Uterus (tissue), 4 donors: Measurements from ENCODE around the gene TCL1B. TPM values are rescaled to one million over a fixed set of nuclear protein-coding genes. Genes with fewer than 3 reads are reported as not detected.

ENCODE experiments used
- DNase-seq, 2 donors: peaks; one replicate each; pipeline ENCODE4 v3.0.0-alpha.2; 2019 to 2020
- H3K27ac ChIP-seq, 2 donors: fragments of 200-600 bp; sonication (generic); 1 replicate in 1 of 2; 2 replicates in 1 of 2; pipeline ENCODE4 v1.5.1; 2016 to 2018
- H3K27me3 ChIP-seq, 2 donors: fragments of 200-600 bp; sonication (generic); one replicate each; pipeline ENCODE4 v1.5.1; 2018 to 2019; ENCODE audit warnings: control low read depth in 1 of 2
- H3K36me3 ChIP-seq, 2 donors: fragments of 200-600 bp; sonication (generic); one replicate each; pipeline ENCODE4 v1.5.1; 2019; ENCODE audit warnings: control low read depth in 1 of 2
- H3K4me1 ChIP-seq, 2 donors: fragments of 200-600 bp; sonication (generic); one replicate each; pipeline ENCODE4 v1.5.1; 2018 to 2019; ENCODE audit warnings: control low read depth in 1 of 2
- H3K4me3 ChIP-seq, 2 donors: fragments of 200-600 bp; sonication (generic); 1 replicate in 1 of 2; 2 replicates in 1 of 2; pipeline ENCODE4 v1.5.1; 2018 to 2019; ENCODE audit warnings: mild to moderate bottlenecking in 1 of 2
- H3K9me3 ChIP-seq, 2 donors: fragments of 200-600 bp; sonication (generic); one replicate each; pipeline ENCODE4 v1.5.1; 2019; ENCODE audit warnings: control low read depth in 1 of 2
- POLR2A ChIP-seq, 2 donors: fragments of 450-650 bp; IDR thresholded peaks; one replicate each; pipeline ENCODE4 v1.6.1; 2016; ENCODE audit warnings: antibody characterized with exemption in 2 of 2, mild to moderate bottlenecking in 1 of 2, moderate library complexity in 1 of 2
- intact Hi-C: fragments of 100-400 bp; cut with DNase I; formaldehyde crosslinking; loops from one replicate; pipeline ENCODE4 v1.15.1; 2023; ENCODE audit warnings: low total_unique reads
- small RNA-seq: library from RNA; depleted of rRNA; stranded (forward); fragments of <200 nt; gene quantifications from one replicate; pipeline ENCODE3, GENCODE V24; 2016
- total RNA-seq, 4 donors: library from RNA; depleted of rRNA in 3 of 4; stranded (reverse); fragments of >200 nt in 3 of 4; gene quantifications; one replicate each; pipeline versions ENCODE4 v1.1.0 to v1.2.4, GENCODE V29; 2014 to 2023
- TF ChIP-seq, protein P1 (sequence below), 4 experiments: fragments of 200-600 bp in 2 of 4; fragments of 450-650 bp in 2 of 4; sonication (generic) in 2 of 4; IDR thresholded peaks; one replicate each; pipeline ENCODE4 v1.5.1; 2016 to 2019; ENCODE audit warnings: antibody characterized with exemption in 4 of 4, mild to moderate bottlenecking in 2 of 4, moderate library complexity in 1 of 4
- donor health status: DM: yes; HTN: yes; CAD: no.

Gene TCL1B
- total RNA-seq, 4 donors from 2014 or later = 0.28 TPM; not detected in 3

DNA sequence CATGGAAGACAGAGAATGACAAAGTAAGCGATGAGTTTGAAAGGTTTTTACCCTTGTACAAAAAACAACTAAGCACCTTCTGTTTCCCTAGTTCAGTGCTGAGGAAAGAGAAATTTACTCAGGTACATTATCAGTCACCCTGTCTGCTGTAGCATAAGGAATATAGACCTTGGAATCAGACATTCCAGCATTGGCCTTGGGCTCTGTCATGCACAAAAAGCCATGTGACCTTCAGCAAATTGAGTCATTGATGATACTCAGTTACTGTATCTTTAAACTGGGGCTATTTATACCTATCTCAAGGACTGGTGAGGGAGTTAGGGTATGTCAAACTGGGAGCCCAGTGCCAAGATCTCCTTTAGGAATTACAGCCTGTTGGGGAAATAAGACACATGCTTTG lies 47.0 kb downstream of the TCL1B start:
- intact Hi-C loops = no loop called here
- Histone ChIP-seq H3K4me3 (no peak overlapping the region), H3K27ac (no peak overlapping the region), H3K9me3 (no peaks in the 10 kb centered on the region), H3K27me3 (no peaks in the 10 kb centered on the region), H3K4me1 (no peaks in the 10 kb centered on the region), H3K36me3 (no peaks in the 10 kb centered on the region)
- DNase-seq = no peak
- TF ChIP-seq POLR2A (IDR thresholded peaks at IDR 0.05) = no peak
- TF ChIP-seq, protein P1, sequence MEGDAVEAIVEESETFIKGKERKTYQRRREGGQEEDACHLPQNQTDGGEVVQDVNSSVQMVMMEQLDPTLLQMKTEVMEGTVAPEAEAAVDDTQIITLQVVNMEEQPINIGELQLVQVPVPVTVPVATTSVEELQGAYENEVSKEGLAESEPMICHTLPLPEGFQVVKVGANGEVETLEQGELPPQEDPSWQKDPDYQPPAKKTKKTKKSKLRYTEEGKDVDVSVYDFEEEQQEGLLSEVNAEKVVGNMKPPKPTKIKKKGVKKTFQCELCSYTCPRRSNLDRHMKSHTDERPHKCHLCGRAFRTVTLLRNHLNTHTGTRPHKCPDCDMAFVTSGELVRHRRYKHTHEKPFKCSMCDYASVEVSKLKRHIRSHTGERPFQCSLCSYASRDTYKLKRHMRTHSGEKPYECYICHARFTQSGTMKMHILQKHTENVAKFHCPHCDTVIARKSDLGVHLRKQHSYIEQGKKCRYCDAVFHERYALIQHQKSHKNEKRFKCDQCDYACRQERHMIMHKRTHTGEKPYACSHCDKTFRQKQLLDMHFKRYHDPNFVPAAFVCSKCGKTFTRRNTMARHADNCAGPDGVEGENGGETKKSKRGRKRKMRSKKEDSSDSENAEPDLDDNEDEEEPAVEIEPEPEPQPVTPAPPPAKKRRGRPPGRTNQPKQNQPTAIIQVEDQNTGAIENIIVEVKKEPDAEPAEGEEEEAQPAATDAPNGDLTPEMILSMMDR (IDR thresholded peaks at IDR 0.05) = no peak

DNA sequence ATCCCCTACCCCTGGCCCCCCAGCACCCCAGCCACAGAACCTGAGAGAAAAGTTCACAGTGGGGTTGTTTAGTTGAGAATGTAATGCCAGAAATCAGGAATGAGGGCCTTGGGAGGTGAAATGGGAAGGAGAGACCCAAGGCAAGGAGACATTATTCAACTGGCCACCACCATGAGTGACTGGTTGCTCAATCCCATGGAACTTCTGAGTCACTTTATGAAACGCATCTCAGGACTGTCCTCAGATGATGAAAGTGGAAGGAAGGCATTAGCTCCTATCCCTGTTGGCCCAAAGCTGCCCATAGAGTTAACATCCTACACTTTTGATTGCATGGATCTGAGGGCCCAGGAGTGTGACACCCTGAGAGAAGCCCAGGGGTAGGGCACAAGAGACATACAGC lies 53.1 kb downstream of the TCL1B start:
- Histone ChIP-seq H3K4me3 (no peak overlapping the region), H3K4me1 (no peaks in the 10 kb centered on the region), H3K27me3 (no peaks in the 10 kb centered on the region), H3K27ac (no peak overlapping the region), H3K36me3 (no peaks in the 10 kb centered on the region), H3K9me3 (no peaks in the 10 kb centered on the region)
- DNase-seq = no peak
- TF ChIP-seq, protein P1 (IDR thresholded peaks at IDR 0.05) = no peak
- TF ChIP-seq POLR2A (IDR thresholded peaks at IDR 0.05) = no peak
- intact Hi-C loops = no loop called here

DNA sequence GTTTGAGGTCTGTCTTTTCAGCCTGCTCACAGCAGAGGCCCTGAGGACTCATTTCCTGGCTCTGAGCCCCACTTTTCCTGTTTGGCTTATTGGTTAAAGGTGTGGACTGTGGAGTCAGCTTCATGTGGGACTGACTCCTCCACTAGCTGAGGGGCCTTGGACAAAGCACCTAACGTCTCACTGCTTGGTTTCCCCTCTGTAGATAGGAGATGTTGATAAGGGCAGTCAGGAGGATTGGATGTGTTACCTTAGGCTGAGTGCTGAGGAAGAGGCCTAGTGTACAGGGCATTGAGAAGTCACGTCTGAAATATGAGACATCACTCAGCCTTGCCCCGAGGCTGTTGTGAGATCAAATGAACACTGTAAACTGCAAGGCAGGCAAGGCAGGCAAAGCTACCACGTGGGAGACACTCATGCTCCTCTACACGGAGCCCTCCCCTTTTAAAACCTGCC lies 54.8 kb downstream of the TCL1B start:
- intact Hi-C loops = no loop called here

DNA sequence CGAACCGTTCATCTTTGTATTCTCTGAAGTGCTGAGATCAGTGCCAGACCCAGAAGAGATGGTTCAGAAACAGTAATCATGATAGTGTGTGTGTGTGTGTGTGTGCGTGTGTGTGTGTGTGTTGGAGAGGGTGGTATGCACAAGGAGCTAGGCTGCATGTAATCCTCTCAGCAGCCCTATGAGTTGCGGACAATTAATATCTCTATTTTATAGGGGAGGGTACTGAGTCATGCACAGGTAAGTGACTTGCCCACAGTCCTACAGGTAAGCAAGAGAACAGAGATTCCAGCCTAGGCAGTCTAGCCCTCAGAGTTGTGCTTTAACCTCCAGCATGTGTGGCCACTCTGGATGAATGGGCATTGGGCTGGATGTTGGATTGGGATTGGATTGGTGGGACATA lies 55.6 kb downstream of the TCL1B start:
- H3K9me3 ChIP-seq = no peaks in the 10 kb centered on the region
- H3K4me3 ChIP-seq = no peak overlapping the region
- no peaks in the 10 kb centered on the region for H3K36me3 ChIP-seq
- intact Hi-C loops = no loop called here
- no peak overlapping the region for H3K27ac ChIP-seq
- H3K27me3 ChIP-seq = no peaks in the 10 kb centered on the region
- H3K4me1 ChIP-seq = no peaks in the 10 kb centered on the region
- no peak for TF ChIP-seq POLR2A (IDR thresholded peaks at IDR 0.05)
- TF ChIP-seq, protein P1 (IDR thresholded peaks at IDR 0.05) = no peak
- no peak for DNase-seq

More for the DNA sequence above, 54.8 kb downstream of the TCL1B start:
- no peaks in the 10 kb centered on the region for H3K4me1 ChIP-seq
- H3K9me3 ChIP-seq = no peaks in the 10 kb centered on the region
- no peak for DNase-seq
- no peaks in the 10 kb centered on the region for H3K36me3 ChIP-seq
- no peaks in the 10 kb centered on the region for H3K27me3 ChIP-seq
- no peak overlapping the region for H3K27ac ChIP-seq
- no peak overlapping the region for H3K4me3 ChIP-seq
- TF ChIP-seq POLR2A (IDR thresholded peaks at IDR 0.05) = no peak
- TF ChIP-seq, protein P1 (IDR thresholded peaks at IDR 0.05) = no peak

Small RNA genes within 50 kb of the gene (small RNA-seq; reads per million reads assigned to genes)
- not detected for gene RF02193

Other genes with a start within 250 kb of the TCL1B start
- 10 to 100 TPM in 2 of 4 donors, 1 to 10 TPM in 2; 4.9 to 36.1 (median 15.2) TPM for gene SYNE3, start 169.8 kb upstream of the TCL1B start, total RNA-seq
- gene GLRX5, start 151.4 kb upstream of the TCL1B start, total RNA-seq = 10 to 100 TPM in 3 of 4 donors, 1 to 10 TPM in 1; 5.9 to 40.3 (median 23.7) TPM
- 1 to 10 TPM in 1 of 4 donors, not detected in 3; 2.6 TPM for gene TCL1A, start 27.7 kb downstream of the TCL1B start, total RNA-seq
- 1 to 10 TPM in 2 of 4 donors, under 1 TPM in 1, not detected in 1; 0.40 to 4.2 (median 1.8) TPM for gene TUNAR, start 190.4 kb downstream of the TCL1B start, total RNA-seq